Activated T-helper 1 cell treated with Interleukin-2 at 50 U/mL for 16 hours (primary cell): ENCODE data around the gene KLHL26.

Source experiments
- DNase-seq: peaks from one replicate; pipeline ENCODE4 v3.0.0-alpha.2; 2020; ENCODE audit warnings: low read depth

Gene KLHL26

DNA sequence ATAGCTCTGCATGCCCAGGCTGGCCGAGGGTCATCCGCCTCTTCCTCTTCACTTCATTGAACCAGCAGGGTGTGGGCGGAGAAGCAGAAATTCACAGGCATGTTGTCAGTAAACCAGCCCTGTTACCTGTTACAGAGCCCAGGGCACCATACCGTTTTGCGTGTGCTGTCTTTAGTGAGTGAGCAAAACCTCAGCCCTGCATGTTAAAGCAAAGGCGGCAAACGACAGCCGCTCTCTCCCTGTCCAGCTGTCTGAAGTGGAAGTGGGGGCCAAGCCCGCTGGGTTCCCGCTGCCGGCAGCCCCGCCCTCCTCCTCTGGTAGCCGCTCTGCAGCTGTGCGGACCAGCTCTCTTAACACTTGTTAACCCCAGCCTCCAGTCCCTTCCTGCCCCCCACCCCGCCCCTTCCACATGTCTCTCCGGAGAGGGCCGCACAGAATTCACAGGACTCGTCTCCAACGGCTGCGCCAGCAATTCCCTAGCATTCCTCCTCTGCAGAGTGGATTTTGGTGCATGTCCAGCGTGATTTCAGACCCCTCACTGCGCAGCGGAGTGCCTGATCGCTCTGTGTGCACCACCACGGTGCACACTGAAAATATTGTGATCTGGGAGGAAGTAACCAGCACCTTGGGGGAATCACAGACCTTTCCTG lies 12.7 kb downstream of the KLHL26 start:
- no peak for DNase-seq

DNA sequence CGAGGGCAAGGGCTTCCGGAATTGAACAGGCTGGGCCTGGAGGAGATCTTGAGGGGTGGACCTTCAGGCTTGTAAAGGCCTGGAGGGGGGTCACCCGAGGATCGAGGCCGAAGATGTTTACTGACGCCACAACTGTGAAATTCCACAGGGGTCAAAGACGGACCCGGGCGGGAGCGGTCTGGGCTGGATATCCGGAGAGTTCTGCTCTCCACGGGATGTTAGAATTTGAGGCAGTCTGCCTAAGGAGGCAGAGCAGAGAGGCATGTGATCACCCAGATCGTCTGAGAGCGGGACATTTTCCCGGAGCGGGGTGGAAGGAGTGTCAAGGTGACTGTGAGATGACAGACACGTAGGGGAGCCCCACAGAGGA lies 13.2 kb downstream of the KLHL26 start:
- DNase-seq: no peak

DNA sequence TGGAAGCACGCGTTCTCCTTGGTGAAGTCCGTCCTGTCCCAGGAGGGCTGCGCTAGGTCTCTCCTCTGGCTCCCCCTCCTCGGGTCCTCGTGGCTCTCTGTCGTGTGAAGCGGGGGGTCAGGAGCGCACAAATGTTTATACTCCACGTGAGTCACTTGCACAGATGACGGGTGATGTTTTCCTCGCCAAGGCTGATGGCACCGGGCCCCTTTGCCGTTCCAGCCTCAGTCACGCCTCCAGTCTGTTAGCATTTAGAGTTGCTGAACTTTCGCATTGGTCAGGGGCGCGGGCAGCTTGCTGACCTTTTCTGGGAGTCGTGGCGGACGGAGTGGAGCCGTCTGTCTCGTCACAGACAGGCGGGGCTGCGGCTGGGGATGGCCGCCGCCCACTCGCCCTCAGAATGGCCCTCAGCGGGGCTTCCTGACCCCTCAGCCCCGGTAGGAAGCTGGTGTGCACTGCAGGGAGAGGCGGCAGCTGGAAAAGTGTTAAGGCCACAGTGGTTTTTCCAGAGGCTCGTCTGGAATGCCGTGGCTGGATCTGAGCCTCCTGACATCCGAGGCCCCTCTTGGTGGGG lies 13.7 kb downstream of the KLHL26 start:
- no peak for DNase-seq

DNA sequence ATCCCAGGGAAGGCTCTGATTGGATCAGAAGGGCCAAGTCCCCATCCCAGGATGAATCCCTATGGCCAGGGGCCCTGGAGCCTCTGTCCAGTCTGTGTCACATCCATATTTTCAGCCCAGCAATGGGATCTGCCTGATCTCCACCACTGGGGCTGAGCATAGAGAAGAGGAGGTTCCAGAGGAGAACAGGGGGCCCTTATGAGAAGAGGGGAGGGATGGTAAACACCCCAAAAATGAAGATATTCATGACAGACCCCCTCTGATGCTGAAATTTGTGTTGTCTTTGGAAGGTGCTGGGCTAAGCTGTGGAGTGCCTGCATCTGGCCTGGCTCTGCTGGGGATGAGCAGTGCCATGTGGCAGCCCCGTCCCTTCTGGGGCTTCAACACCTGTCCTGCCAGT lies 14.5 kb downstream of the KLHL26 start:
- DNase-seq: no peak

DNA sequence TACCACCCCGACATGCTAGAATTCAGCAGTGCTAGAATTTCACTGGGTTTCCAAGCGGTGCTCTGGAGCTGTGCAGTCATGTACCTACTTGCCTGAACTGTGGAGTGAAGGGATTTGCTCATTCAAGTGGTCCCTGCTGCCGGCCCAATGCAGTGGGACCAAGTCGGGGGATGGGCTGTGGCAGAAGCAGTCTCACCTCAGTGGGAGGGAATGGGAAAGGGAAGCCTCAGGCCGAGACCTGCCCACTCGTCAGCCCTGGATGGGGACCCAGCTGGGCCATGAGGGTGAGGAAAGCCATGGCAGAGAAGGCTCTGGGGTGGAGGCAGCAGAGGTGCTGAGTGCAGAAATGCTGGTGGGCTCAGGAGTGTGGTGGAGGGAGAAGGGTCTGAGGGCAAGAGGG lies 14.9 kb downstream of the KLHL26 start:
- no peak for DNase-seq

DNA sequence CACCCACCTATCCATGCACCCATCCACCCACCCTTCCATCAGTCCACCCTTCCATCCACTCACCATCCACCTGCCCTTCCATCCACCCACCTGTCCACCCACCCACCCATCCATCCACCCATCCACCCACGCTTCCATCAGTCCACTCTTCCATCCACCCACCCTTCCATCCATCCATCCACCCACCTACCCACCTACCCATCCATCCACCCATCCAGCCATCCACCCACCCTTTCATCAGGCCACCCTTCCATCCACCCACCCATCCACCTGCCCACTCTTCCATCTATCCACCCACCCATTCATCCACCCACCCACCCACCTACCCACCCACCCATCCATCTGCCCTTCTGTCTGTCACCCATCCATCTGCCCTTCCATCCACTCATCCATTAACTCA lies 17.0 kb downstream of the KLHL26 start:
- DNase-seq: no peak

DNA sequence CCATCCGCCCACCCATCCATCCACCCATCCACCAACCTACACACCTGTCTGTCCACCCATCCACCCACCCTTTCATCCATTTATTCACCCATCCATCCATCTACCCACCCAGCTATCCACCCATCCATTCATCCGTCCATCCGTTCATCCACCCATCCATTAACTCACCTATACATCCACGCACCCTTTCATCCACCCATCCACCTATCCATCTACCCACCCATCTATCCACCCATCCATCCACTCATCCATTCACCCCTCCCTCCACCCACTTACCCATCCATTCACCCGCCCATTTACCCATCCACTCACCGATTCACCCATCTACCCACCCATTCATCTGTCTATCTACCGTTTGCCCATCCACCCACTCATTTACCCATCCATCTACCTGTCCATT lies 17.6 kb downstream of the KLHL26 start:
- no peak for DNase-seq

DNA sequence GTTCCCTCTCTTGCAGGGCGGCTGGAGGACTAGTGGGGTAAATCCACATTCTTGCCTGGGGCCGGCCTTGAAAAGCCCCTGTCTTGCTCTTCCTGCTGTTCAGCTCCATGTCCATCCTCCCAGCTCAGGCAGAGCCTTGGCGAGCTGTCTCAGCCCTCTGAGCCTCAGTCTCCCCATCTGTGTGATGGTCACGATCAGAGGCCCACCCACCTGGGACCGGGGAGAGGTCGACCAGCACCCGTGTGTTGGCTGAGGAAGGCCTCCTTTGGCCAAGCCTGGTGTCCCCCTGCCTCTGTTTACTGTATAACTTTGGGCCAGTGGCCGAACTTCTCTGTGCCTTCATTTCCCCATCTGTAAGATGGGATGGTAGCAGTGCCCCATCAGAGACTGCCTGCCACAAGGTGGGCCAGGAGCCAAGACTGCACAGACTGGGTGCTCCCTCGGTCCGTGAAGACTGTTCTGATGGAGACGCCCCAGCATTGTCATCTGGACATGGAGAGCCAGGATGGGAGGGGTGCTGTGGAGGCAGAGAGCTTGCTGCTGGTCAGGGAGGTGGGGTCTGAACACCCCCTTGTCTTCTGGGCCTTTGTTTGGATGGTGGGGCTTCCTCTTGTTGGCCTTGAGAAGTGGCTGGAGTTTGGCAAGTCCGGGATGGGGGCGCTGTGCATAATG lies 18.5 kb downstream of the KLHL26 start:
- DNase-seq: no peak

DNA sequence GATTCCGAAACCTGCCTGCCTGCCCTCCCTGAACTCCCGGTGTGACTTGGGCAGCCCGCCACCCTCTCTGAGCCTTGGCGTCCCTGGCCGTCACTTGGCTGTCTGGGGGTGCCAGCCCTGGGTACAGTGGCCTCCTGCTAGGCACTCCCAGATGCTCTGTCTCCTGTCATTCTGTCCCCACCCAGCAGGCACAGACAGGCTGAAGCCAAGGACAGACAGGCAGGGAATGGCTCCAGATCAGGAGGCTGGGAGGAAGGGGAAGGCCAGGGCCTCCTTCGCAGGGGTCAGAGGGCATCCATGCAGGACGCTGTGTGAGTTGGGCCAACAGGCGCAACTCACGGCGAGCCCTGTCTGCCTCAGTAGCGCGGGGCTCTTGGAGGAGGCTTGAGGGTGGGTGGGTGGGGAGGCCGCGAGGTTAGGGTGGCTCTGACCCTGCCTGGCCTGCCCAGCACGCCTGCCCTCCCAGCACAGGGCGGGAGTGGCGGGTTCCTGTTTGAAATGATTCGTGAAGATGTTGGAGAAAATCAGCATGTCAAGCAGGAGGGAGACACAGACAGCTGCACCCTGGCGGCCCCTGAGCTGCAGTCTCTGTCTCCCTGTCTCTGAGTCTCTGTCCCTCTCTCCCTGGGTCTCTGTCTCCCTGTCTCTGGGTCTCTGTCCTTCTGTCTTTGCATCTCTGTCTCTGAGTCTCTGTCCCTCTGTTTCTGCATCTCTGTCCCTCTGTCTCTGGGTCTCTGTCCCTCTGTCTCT lies 19.7 kb downstream of the KLHL26 start:
- no peak for DNase-seq

DNA sequence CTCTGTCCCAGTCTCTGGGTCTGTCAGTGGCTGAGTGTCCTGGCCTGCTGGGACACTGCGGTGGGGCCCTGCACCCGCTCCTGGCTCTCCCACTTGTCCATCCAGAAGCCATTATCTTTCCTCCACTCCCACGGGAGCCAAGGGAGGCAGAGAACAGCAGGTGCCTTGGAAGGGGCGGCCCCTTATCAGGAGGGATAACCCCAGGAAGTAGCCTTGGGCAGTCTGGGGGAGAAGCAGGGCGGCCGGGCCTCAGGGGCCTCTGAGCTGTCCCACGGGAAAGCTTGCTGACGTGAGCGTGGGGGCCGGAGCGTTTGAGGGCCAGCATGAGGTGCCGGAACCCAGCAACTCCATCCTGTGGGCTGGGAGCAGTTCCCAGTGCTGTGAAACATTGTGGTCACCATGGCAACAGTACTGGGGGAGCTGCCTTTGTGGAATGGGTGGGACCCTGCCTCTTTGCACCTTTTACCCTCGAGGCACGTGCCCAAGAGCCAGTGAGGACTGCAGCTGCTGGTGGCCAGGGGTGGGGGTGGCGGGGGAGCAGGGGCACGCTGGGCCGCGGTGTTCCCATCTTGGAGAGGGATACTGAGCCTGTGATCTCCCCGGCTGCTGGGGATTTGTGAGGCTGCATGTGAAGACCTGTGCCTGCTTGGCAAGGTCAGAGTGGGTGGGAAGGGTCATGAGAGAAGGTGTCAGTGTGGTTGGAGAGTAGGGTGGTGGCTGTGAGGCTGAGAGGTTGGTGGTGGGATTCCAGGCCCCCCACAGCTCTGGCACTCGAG lies 20.9 kb downstream of the KLHL26 start:
- no peak for DNase-seq

DNA sequence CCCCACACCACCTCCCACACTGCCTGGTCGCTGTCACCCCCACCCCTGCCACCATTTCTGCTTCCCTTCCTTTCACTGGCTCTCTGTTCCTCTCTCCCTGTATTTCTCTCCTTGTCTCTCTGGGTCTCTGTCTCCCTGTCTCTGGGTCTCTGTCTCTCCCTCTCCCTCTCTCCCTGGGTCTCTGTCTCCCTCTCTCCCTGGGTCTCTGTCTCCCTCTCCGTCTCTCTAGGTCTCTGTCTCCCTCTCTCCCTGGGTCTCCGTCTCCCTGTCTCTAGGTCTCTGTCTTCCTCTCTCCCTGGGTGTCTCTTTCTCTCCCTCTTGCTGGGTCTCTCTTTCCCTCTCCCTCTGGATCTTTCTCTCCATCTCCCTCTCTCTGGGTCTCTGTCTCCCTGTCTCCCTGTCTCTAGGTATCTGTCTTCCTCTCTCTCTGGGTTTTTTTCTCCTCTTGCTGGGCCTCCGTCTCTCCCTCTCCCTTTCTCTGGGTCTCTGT lies 21.6 kb downstream of the KLHL26 start:
- DNase-seq: no peak

DNA sequence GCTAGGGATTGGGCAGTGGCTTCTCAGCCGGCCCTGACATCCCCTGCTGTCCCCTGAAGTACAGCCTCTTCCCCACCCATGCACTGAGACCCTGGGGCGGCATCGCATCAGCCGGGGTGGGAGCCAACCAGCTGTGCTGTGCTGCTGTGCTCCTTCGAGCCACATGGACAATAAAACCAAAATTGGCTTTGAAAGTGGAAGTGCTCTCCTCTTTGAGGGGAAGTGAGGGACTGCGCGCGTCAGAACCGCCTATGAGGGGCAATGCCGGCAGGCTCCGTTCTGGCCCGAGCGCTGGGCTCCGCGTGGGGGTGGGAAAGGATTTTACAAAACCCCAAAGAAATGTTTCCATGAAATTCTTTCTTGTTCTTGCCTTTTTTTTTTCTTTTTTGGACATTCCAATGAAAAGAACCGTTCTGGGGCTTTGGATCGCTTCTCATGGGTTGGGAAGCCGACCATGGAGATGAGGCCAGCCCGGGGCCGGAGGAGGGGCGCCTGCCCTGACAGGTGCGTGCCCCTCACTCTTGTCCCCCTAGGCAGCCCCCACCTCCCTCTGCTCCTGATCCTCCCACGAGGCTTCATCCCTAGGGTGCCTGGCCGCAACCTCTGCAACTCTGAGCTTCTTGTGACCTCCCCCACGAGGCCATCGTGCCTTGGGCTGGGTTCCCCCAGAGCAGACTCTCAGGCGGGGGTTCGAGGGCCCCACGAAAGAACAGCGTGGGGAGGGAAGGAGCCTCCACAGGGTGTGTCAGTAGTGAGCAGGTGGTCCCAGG lies 22.6 kb downstream of the KLHL26 start:
- no peak for DNase-seq

DNA sequence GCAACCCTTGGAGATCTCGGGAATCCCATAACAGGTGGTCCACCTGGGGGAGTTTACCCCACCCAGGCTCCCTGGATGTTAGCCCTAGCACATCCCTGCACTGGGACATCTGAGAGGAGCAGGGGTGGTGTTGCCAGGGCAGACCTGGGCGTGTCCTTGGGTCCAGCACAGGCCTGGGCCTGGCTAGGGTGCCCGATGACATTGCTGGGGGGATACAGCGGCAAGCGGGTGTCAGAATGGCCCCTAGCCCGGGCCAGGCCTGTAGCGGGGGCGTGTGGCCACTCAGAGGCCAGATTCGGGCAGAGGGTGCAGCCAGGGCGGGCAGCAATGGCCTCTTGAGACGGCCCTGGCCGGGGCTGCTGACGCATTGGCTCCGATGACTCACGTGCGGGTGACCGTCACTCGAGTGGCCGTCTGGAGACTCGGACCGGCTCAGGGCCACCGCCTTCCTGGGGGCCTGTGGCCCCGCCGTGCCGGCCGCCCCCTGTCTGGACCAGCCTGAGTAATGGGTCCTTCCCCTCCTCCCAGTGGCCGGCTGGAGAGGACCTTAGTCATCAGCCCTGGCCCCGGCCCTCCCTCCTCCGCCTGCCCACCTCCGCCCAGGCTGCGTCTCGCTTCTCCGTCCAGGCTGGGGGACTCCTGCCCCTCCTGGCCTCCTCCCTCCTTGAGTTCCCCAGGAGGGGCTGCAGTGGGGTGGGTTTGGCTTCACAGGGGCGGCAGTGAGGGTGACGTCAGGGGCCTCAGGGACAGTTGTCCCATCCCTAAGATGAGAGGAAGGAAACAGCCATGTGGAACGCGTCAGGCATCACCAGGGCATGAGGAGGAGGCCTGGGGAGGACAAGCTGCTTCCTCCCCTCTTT lies 23.5 kb downstream of the KLHL26 start:
- no peak for DNase-seq

DNA sequence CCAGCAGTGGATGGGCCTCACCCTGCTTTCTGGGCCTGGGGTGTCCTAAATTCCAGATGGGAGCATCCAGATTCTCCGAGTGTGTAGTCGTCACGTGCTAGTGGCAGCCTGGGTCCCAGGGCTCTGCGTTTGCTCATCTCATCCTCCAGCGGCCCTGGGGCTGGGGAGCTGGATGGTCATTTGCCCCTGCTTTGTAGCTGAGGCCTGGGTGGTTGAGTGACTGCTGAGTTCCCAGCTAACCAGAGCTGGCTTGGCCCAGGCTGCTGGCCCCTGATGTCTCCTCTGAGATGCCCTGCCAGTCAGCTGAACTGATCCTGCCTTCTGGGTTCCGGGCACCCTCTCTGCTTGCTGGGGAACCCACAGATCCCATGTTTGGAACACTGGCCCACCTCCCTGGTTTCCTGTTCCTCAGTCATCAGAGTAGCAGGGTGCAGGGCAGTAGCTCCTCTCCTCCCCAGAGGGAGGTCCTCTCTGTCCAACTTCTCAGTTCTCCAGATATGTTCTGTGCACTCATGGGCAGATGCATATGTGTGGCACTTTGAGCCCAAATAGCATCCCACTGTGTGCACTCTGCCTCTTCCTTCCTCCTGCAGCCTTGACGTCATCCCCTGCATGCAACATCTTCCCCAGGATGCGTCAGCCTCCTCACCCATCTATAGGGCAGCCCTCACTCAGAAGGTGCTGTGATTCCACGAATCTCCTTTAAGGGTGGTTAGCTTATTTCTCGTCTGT lies 24.3 kb downstream of the KLHL26 start:
- no peak for DNase-seq

DNA sequence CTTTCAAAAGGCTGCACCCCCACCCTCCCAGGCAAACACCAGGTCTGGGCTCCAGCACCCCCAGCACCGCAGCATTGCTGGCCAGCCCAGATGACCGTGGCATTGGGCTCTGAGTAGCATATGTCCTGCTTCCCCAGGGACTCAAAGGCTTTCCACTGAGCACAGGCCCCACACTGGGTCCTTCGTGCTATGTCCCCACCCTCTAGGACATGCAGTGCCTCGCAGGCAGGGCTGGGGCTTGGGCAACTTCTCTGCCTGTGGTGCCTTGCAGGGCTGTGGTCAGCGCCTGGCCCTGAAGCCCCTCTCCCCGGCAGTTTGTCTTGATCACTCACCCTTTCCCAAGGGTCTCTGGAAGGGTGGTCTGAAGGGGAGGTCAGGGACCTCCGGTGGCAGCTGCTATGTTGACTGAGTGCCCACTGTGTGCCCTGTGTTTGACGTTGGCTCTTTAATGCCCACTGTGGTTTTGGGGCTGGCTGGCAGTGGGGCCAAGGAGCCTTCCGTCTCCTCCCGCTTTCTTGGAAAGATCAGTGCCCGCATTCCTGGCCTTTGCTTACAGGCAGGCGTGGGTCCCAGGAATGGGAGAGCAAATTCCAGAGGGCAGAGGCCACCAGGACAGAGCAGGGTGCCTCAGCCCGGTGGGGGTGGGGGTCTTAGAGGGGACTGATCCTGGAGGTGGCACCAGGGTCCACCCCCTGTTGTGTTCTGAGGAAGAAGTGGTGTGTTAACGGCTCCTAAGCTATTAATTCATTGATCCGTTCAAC lies 26.3 kb downstream of the KLHL26 start:
- no peak for DNase-seq

DNA sequence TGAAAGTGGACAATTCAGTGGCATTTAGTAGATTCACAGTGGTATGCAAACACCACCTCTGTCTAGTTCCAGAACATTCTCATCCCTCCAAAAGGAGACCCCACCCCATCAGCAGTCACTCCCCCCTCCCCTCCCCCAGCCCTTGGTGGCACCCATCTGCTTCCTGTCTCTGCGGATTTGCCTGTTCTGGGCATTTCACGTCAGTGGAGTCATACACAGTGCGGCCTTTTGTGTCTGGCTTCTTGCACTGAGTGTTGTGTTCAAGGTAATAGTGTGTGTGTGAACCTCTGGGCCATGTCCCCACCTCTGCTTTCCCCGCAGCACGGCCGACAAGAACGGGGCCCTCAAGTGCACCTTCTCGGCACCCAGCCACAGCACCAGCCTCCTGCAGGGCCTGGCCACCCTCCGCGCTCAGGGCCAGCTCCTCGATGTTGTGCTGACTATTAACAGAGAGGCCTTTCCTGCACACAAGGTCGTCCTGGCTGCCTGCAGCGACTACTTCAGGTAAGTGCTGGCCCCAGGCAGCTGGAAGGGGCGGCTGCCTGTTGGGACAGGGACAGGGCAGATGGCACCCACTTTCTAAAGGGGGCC lies 27.2 kb downstream of the KLHL26 start:
- no peak for DNase-seq

DNA sequence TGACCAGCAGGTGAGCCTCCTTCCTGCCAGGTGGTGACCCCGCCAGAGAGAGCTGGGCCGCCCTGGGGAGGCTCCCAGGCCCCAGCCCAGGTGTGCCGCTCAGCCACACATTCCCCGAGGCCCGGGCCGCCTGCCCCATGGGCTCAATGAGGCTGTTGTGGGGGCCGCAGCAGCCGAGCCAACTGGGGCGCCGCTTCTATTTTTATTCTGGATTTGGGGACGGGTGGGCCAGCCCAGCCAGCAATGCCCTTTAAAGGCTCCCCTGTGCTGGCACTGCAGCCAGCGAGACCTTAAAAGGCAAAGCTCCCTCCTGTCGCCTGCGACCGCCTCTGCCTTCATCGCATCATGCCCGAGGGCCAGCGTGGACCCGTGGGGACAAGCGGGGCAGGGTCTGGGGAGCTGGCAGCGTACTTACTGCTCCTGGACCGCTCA lies 29.0 kb downstream of the KLHL26 start:
- no peak for DNase-seq

DNA sequence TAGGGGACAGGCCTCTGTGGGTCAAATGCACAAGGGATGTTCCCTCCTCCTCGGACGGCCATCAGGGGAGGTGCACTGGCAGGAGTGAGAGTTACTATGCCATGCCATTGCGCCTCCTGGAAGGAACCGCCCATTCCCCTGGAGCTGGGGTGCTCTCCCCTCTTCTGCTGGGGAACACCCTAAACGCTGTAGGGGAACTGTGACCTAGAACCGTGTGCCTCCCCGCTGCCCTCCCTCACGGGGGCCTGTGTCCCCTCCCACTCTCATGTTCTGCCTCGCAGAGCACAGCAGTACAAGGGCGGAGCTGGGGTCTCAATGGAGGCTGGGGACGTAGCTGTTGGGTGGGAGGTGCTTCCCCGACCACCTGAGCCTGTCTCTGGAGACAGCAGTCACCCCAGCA lies 29.5 kb downstream of the KLHL26 start:
- no peak for DNase-seq

DNA sequence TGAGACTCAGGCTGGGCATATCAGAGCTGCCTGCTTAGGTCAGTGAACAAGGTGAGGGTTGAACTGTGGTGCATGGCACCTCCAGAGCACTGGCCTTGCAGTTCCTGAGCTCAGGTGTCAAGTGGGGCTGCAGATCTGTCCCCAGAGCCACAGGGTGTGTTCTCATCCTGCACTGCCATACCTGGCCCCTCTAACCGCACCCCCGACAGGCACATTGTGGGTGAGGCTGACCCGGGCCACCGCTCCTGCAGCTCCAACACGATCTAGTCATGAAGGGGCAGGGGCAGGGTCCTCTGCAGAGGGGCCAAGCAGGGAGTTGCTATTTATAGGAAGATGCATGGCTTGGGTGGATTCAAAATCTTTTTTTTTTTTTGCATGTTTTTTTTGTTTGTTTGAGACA lies 30.0 kb downstream of the KLHL26 start:
- DNase-seq: no peak
